ENCODE data around the gene DDX51. TPM values are rescaled to one million over a fixed set of nuclear protein-coding genes. Genes with fewer than 3 reads are reported as not detected.

DDX51 gene
- total and polyA plus RNA-seq, 2 of the 4 experiments (the other 2 are of a cell fraction): 3.8 to 14.5 TPM

GRCh38 chr12:132147423-132148367, 3.6 kb upstream of the DDX51 start (continued):
- TF ChIP-seq USF2 (IDR thresholded peaks at IDR 0.05; ENCODE audit: low read depth, low read length): no peak

- Histone ChIP-seq H3K4me1 (ENCODE audit: control insufficient read depth, insufficient read depth, low read length) (peaks cover 9% of the 10 kb centered on the region), H4K5ac (ENCODE audit: low read depth, low read length) (no peak overlapping the region), H4K91ac (ENCODE audit: insufficient read depth, low read depth, low read length) (no peak overlapping the region), H4K8ac (ENCODE audit: low read depth in 2 of 2, low read length in 2 of 2) (no peak overlapping the region), H3K4ac (ENCODE audit: low read depth, low read length) (no peak overlapping the region), H2BK20ac (ENCODE audit: low read depth, low read length) (no peak overlapping the region), H3K27ac (ENCODE audit: insufficient read depth, low read length) (no peak overlapping the region), H2AK5ac (ENCODE audit: low read depth, low read length) (no peak overlapping the region), H3K4me2 (ENCODE audit: low read depth, low read length) (no peak overlapping the region), H2BK120ac (ENCODE audit: low read depth, low read length) (no peak overlapping the region), H3K9me3 (ENCODE audit: control insufficient read depth, insufficient read depth, low read length) (no peaks in the 10 kb centered on the region), H3K18ac (ENCODE audit: low read depth, low read length) (no peak overlapping the region), H2AK9ac (replicated peaks; ENCODE audit: low read depth, low read length, poor library complexity) (no peak overlapping the region), H3K79me1 (ENCODE audit: low read depth in 1 of 2, low read length in 2 of 2) (peaks cover 13 to 36% of the 10 kb centered on the region in 2 experiments; a peak in 3 of 4 replicates), H3K56ac (ENCODE audit: extremely low read depth, insufficient read depth, low read length) (no peak overlapping the region), H4K20me1 (ENCODE audit: insufficient read depth, low read length) (peaks cover 5% of the 10 kb centered on the region; the same call in 1 of the 2 replicates), H3K9ac (ENCODE audit: low read depth, low read length) (no peak overlapping the region), H3K4me3 (ENCODE audit: insufficient read depth, low read depth, low read length) (no peak overlapping the region), H3K9me1 (ENCODE audit: insufficient read depth, low read length) (0 out of 2 replicates have a peak, but pooled peaks cover 3% of the 10 kb centered on the region), H3K14ac (replicated peaks; ENCODE audit: low read depth, low read length) (no peak overlapping the region), H3K27me3 (ENCODE audit: control insufficient read depth, insufficient read depth, low read length) (no peaks in the 10 kb centered on the region), H3K36me3 (ENCODE audit: control insufficient read depth, insufficient read depth, low read length) (peaks cover 18% of the 10 kb centered on the region), H2BK15ac (ENCODE audit: low read depth, low read length) (no peak overlapping the region), H2BK5ac (ENCODE audit: low read depth, low read length, poor library complexity, severe bottlenecking) (no peak overlapping the region), H2AFZ (replicated peaks; ENCODE audit: low read length, poor library complexity) (no peak overlapping the region), H3K23ac (ENCODE audit: low read depth, low read length) (no peak overlapping the region)
- dilution Hi-C loops (cut with HindIII; ENCODE audit: low sequenced_read_pairs, unreplicated experiment): no loop called here
- no TSS peak for BruUV-seq (replicated peaks)
- no peak for DNase-seq
- intact Hi-C loops (cut with micrococcal nuclease): no loop called here
- in situ Hi-C loops (cut with MboI; ENCODE audit: low sequenced_read_pairs): no loop called here
- POLR2A ChIA-PET (ENCODE audit: unreplicated experiment): no interaction called here
- WGBS, 2 experiments (ENCODE audit: extremely low coverage in 2 of 2, insufficient read length in 1 of 2): 95% methylated on average over 10 of the region's 19 CpGs; no CpG with 5 or more reads in 1 of the 2 experiments
- CTCF ChIA-PET: no interaction called here
- ATAC-seq (ENCODE audit: low read depth): no peak
- no peak for TF ChIP-seq POLR2A (IDR thresholded peaks at IDR 0.05; ENCODE audit: low read depth, low read length)
- no peak for TF ChIP-seq CEBPB (IDR thresholded peaks at IDR 0.05; ENCODE audit: low read depth, low read length)
- TF ChIP-seq BHLHE40 (IDR thresholded peaks at IDR 0.05; ENCODE audit: low read depth, low read length): no peak
- no peak for TF ChIP-seq CHD1 (IDR thresholded peaks at IDR 0.05; ENCODE audit: low read depth, low read length)
- no peak for TF ChIP-seq RFX5 (IDR thresholded peaks at IDR 0.05; ENCODE audit: low read depth, low read length)
- TF ChIP-seq RAD21 (IDR thresholded peaks at IDR 0.05; ENCODE audit: low read length): no peak
- no peak for TF ChIP-seq ELK1 (IDR thresholded peaks at IDR 0.05; ENCODE audit: borderline replicate concordance, low read depth, low read length)
- no peak for TF ChIP-seq FOS (IDR thresholded peaks at IDR 0.05; ENCODE audit: low read depth, low read length)
- no peak for TF ChIP-seq MAZ (IDR thresholded peaks at IDR 0.05; ENCODE audit: borderline replicate concordance, low read depth, low read length)
- no peak for TF ChIP-seq MAFK (IDR thresholded peaks at IDR 0.05; ENCODE audit: low read depth, low read length)
These were observed 2.8 kb upstream of the DDX51 start for GRCh38 chr12:132146772-132147422.
